Measurements from ENCODE around the gene FAM170B. TPM values are rescaled to one million over a fixed set of nuclear protein-coding genes. Genes with fewer than 3 reads are reported as not detected.

FAM170B gene
- polyA plus RNA-seq (2013): not detected in 2 replicates

DNA sequence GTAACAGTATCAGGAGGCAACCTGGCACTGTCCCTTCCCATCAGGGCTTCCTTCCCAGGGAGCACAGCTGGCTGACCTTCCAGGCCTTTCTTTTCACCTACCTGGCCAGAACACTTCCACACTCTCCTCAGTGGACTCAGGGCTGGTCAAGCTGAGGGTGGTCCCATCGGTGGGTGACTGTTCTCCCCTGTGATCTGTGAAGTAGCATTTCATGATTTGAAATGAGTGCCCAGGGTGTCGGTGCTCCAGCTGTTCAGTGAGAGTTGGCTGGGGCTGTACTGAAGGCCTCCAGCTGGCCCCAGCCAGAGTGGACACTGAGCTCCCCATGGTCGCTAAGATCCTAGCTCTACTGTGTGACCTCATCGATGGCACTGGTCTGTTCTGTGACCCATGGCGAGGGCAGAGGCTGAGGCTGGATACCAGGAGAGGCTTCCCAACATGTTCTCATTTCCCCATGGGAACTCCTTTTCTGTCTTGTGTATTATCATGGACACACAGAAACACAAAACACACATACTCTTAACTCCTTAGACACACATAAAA is at the start of gene FAM170B:
Gene FAM170B, minus strand, starts transcription at position 316 of the 543 bp plus-strand sequence. Its CDS starts 103 bp downstream, at position 213.
- no peak within 1 kb of the TSS for H2AFZ ChIP-seq (ENCODE audit: insufficient read depth, low read length, poor library complexity)
- no peaks in the 10 kb centered on the region for H3K79me1 ChIP-seq (ENCODE audit: low read length)
- no peak within 1 kb of the TSS for H3K4me3 ChIP-seq (ENCODE audit: low read depth, low read length)
- H3K18ac ChIP-seq (ENCODE audit: low read length): no peak within 1 kb of the TSS
- no peak within 1 kb of the TSS for H3K4me2 ChIP-seq (ENCODE audit: low read length)
- H3K27me3 ChIP-seq (ENCODE audit: insufficient read depth, low read length): no peaks in the 10 kb centered on the region
- no peak within 1 kb of the TSS for H3K14ac ChIP-seq (ENCODE audit: low read length)
- H2BK12ac ChIP-seq (ENCODE audit: low read length): no peak within 1 kb of the TSS
- H2BK5ac ChIP-seq (ENCODE audit: low read depth, low read length, poor library complexity): no peak within 1 kb of the TSS
- no peak for DNase-seq
- no peak within 1 kb of the TSS for H4K91ac ChIP-seq (ENCODE audit: low read depth, low read length)
- H3K4me1 ChIP-seq (ENCODE audit: control insufficient read depth in 1 of 2, insufficient read depth in 2 of 2, low read length in 2 of 2): no peaks in the 10 kb centered on the region
- no peaks in the 10 kb centered on the region for H3K36me3 ChIP-seq (ENCODE audit: control insufficient read depth in 1 of 2, insufficient read depth in 2 of 2, low read length in 2 of 2)
- H3K9me3 ChIP-seq (ENCODE audit: insufficient read depth, low read depth, low read length): peaks cover 5% of the 10 kb centered on the region
- no CpG with 5 or more reads among the region's 5 CpGs for WGBS (ENCODE audit: extremely low coverage, insufficient coverage, insufficient read length)
- H4K8ac ChIP-seq (ENCODE audit: low read depth, low read length): no peak within 1 kb of the TSS
- H4K12ac ChIP-seq (ENCODE audit: low read depth, low read length): no peak within 1 kb of the TSS
- H3K79me2 ChIP-seq (ENCODE audit: control insufficient read depth, insufficient read depth, low read length, poor library complexity): no peaks in the 10 kb centered on the region
- H3K27ac ChIP-seq (ENCODE audit: low read depth, low read length): no peak within 1 kb of the TSS
- H3K9ac ChIP-seq (ENCODE audit: low read length): no peak within 1 kb of the TSS
- no peak within 1 kb of the TSS for H3K23ac ChIP-seq (ENCODE audit: low read length)
- no peak within 1 kb of the TSS for H2BK120ac ChIP-seq (ENCODE audit: insufficient read depth, low read length, poor library complexity)
- no peak within 1 kb of the TSS for H2AK5ac ChIP-seq (ENCODE audit: low read length)
- H3K4ac ChIP-seq (ENCODE audit: low read depth, low read length): no peak within 1 kb of the TSS

GRCh38 chr10:49182776-49183175 is 49.0 kb upstream of the FAM170B start:
- no peaks in the 10 kb centered on the region for H3K36me3 ChIP-seq (ENCODE audit: control insufficient read depth in 1 of 2, insufficient read depth in 2 of 2, low read length in 2 of 2)
- no peak overlapping the region for H3K18ac ChIP-seq (ENCODE audit: low read length)
- H2BK5ac ChIP-seq (ENCODE audit: low read depth, low read length, poor library complexity): no peak overlapping the region
- H4K12ac ChIP-seq (ENCODE audit: low read depth, low read length): no peak overlapping the region
- H2AK5ac ChIP-seq (ENCODE audit: low read length): no peak overlapping the region
- no peak overlapping the region for H3K4me3 ChIP-seq (ENCODE audit: low read depth, low read length)
- H3K79me2 ChIP-seq (ENCODE audit: control insufficient read depth, insufficient read depth, low read length, poor library complexity): no peaks in the 10 kb centered on the region
- no peaks in the 10 kb centered on the region for H3K79me1 ChIP-seq (ENCODE audit: low read length)
- H3K27me3 ChIP-seq (ENCODE audit: insufficient read depth, low read length): no peaks in the 10 kb centered on the region
- H3K14ac ChIP-seq (ENCODE audit: low read length): no peak overlapping the region
- H3K27ac ChIP-seq (ENCODE audit: low read depth, low read length): no peak overlapping the region
- H4K8ac ChIP-seq (ENCODE audit: low read depth, low read length): no peak overlapping the region
- no peak overlapping the region for H2BK12ac ChIP-seq (ENCODE audit: low read length)
- H2AFZ ChIP-seq (ENCODE audit: insufficient read depth, low read length, poor library complexity): no peak overlapping the region
- no CpG with 5 or more reads among the region's 4 CpGs for WGBS (ENCODE audit: extremely low coverage, insufficient coverage, insufficient read length)
- no peak overlapping the region for H3K9ac ChIP-seq (ENCODE audit: low read length)
- no peaks in the 10 kb centered on the region for H3K9me3 ChIP-seq (ENCODE audit: insufficient read depth, low read depth, low read length)
- no peak overlapping the region for H4K91ac ChIP-seq (ENCODE audit: low read depth, low read length)
- H3K23ac ChIP-seq (ENCODE audit: low read length): no peak overlapping the region
- H2BK120ac ChIP-seq (ENCODE audit: insufficient read depth, low read length, poor library complexity): no peak overlapping the region
- DNase-seq: no peak
- H3K4ac ChIP-seq (ENCODE audit: low read depth, low read length): no peak overlapping the region
- H3K4me1 ChIP-seq (ENCODE audit: control insufficient read depth in 1 of 2, insufficient read depth in 2 of 2, low read length in 2 of 2): peaks cover 0 to 1% of the 10 kb centered on the region in 2 experiments
- no peak overlapping the region for H3K4me2 ChIP-seq (ENCODE audit: low read length)

GRCh38 chr10:49180444-49180860 is 46.6 kb upstream of the FAM170B start:
- no peak overlapping the region for H3K14ac ChIP-seq (ENCODE audit: low read length)
- H2BK12ac ChIP-seq (ENCODE audit: low read length): no peak overlapping the region
- peaks cover 0 to 6% of the 10 kb centered on the region in 2 experiments for H3K4me1 ChIP-seq (ENCODE audit: control insufficient read depth in 1 of 2, insufficient read depth in 2 of 2, low read length in 2 of 2)
- no peak overlapping the region for H3K27ac ChIP-seq (ENCODE audit: low read depth, low read length)
- no peak overlapping the region for H2BK5ac ChIP-seq (ENCODE audit: low read depth, low read length, poor library complexity)
- no peak overlapping the region for H3K9ac ChIP-seq (ENCODE audit: low read length)
- H2BK120ac ChIP-seq (ENCODE audit: insufficient read depth, low read length, poor library complexity): no peak overlapping the region
- no peak overlapping the region for H3K23ac ChIP-seq (ENCODE audit: low read length)
- no peak for DNase-seq
- H4K91ac ChIP-seq (ENCODE audit: low read depth, low read length): no peak overlapping the region
- H3K27me3 ChIP-seq (ENCODE audit: insufficient read depth, low read length): no peaks in the 10 kb centered on the region
- no peak overlapping the region for H2AK5ac ChIP-seq (ENCODE audit: low read length)
- H3K4ac ChIP-seq (ENCODE audit: low read depth, low read length): no peak overlapping the region
- H3K79me2 ChIP-seq (ENCODE audit: control insufficient read depth, insufficient read depth, low read length, poor library complexity): no peaks in the 10 kb centered on the region
- no peak overlapping the region for H4K8ac ChIP-seq (ENCODE audit: low read depth, low read length)
- H4K12ac ChIP-seq (ENCODE audit: low read depth, low read length): no peak overlapping the region
- no peaks in the 10 kb centered on the region for H3K36me3 ChIP-seq (ENCODE audit: control insufficient read depth in 1 of 2, insufficient read depth in 2 of 2, low read length in 2 of 2)
- H3K9me3 ChIP-seq (ENCODE audit: insufficient read depth, low read depth, low read length): no peaks in the 10 kb centered on the region
- H3K4me3 ChIP-seq (ENCODE audit: low read depth, low read length): no peak overlapping the region
- H3K79me1 ChIP-seq (ENCODE audit: low read length): no peaks in the 10 kb centered on the region
- H2AFZ ChIP-seq (ENCODE audit: insufficient read depth, low read length, poor library complexity): no peak overlapping the region
- no peak overlapping the region for H3K4me2 ChIP-seq (ENCODE audit: low read length)
- no peak overlapping the region for H3K18ac ChIP-seq (ENCODE audit: low read length)
- no CpG with 5 or more reads among the region's 3 CpGs for WGBS (ENCODE audit: extremely low coverage, insufficient coverage, insufficient read length)

DNA sequence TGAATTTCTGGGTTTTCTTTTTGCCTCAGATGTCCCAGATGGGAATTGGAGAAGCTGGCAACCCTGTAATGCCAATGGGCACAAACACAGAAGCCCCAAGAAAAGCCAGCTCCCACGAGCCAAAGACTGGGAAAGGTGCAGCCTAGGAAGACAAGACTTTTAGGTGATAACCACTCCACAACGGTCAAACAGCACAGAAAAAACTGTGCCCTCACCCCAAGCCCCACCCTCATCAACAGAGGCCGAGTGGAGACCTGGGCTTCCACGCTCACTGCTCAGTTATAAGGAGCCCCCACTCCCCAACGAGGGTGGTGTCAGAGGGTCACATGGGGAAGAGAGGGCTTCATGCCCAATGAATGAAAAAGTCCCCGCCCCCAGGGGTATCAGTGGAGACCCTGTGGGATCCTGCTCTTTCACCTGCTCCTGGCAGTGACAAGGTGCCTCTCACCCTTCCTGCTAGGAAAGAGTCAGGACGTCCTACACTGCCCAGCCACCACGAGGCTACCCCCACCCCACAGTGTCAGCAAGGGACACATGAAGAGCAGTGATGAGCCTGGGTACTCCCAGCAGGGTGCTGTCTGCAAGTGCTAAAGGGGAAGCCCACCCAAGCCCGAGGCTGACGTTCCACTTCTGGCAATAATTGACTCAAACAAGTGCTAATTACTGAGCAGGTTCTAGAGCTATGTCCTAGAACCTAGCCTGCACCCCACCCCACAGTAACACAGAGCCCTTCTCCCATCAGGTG is 46.0 kb upstream of the FAM170B start:
- Histone ChIP-seq H3K9me3 (ENCODE audit: insufficient read depth, low read depth, low read length) (no peaks in the 10 kb centered on the region), H4K91ac (ENCODE audit: low read depth, low read length) (no peak overlapping the region), H3K27ac (ENCODE audit: low read depth, low read length) (no peak overlapping the region), H4K12ac (ENCODE audit: low read depth, low read length) (no peak overlapping the region), H2BK12ac (ENCODE audit: low read length) (no peak overlapping the region), H3K4ac (ENCODE audit: low read depth, low read length) (no peak overlapping the region), H4K8ac (ENCODE audit: low read depth, low read length) (no peak overlapping the region), H2AFZ (ENCODE audit: insufficient read depth, low read length, poor library complexity) (no peak overlapping the region), H3K14ac (ENCODE audit: low read length) (no peak overlapping the region), H3K36me3 (ENCODE audit: control insufficient read depth in 1 of 2, insufficient read depth in 2 of 2, low read length in 2 of 2) (no peaks in the 10 kb centered on the region), H3K27me3 (ENCODE audit: insufficient read depth, low read length) (no peaks in the 10 kb centered on the region), H3K9ac (ENCODE audit: low read length) (no peak overlapping the region), H3K4me2 (ENCODE audit: low read length) (no peak overlapping the region), H3K23ac (ENCODE audit: low read length) (no peak overlapping the region), H3K18ac (ENCODE audit: low read length) (no peak overlapping the region), H2BK5ac (ENCODE audit: low read depth, low read length, poor library complexity) (no peak overlapping the region), H3K79me1 (ENCODE audit: low read length) (no peaks in the 10 kb centered on the region), H3K79me2 (ENCODE audit: control insufficient read depth, insufficient read depth, low read length, poor library complexity) (no peaks in the 10 kb centered on the region), H2AK5ac (ENCODE audit: low read length) (no peak overlapping the region), H3K4me3 (ENCODE audit: low read depth, low read length) (no peak overlapping the region), H3K4me1 (ENCODE audit: control insufficient read depth in 1 of 2, insufficient read depth in 2 of 2, low read length in 2 of 2) (peaks cover 3 to 6% of the 10 kb centered on the region in 2 experiments), H2BK120ac (ENCODE audit: insufficient read depth, low read length, poor library complexity) (no peak overlapping the region)
- WGBS (ENCODE audit: extremely low coverage, insufficient coverage, insufficient read length): no CpG with 5 or more reads among the region's 10 CpGs
- DNase-seq: no peak
